Panc1 (cell line): ENCODE measurements around the gene ALG6. TPM values are rescaled to one million over a fixed set of nuclear protein-coding genes. Genes with fewer than 3 reads are reported as not detected.

Experiments
- ATAC-seq: fragments of 200-7000 bp; cut with Tn5 transposase; 2 replicates; pipeline ENCODE4 v1.9.1; 2020; ENCODE audit warnings: mild to moderate bottlenecking, moderate library complexity
- BruUV-seq: library from RNA; stranded (reverse); fragments of 400-500 nt; replicated peaks from 2 replicates; lab custom pipeline; 2021; lab: Mats Ljungman, UMichigan
- CTCF ChIA-PET: fragments of 300-600 bp; sonication (Branson Sonifier 250); formaldehyde crosslinking; loops from one replicate; lab custom pipeline; 2022; ENCODE audit warnings: antibody characterized with exemption; lab: Charles Lee
- POLR2A ChIA-PET: fragments of 300-600 bp; sonication (Branson Sonifier 250); formaldehyde crosslinking; loops from one replicate; lab custom pipeline; 2022; ENCODE audit warnings: antibody characterized with exemption; lab: Charles Lee
- DNase-seq: peaks from one replicate; pipeline ENCODE4 v3.0.0-alpha.2; 2010; ENCODE audit warnings: low read depth, low spot score
- H3K27ac ChIP-seq: 2 replicates; pipeline ENCODE4 v1.5.1; 2011; ENCODE audit warnings: mild to moderate bottlenecking, low read length, inconsistent platforms
- H3K27me3 ChIP-seq: fragments of 200-500 bp; sonication (Bioruptor generic); 2 replicates; pipeline ENCODE4 v1.6.0; 2014; ENCODE audit warnings: low read length, inconsistent platforms; ENCODE audit not compliant: control insufficient read depth, insufficient read depth
- H3K36me3 ChIP-seq: fragments of 200-500 bp; sonication (Bioruptor generic); 2 replicates; pipeline ENCODE4 v1.5.1; 2014; ENCODE audit warnings: inconsistent platforms, mild to moderate bottlenecking, low read length, moderate library complexity; ENCODE audit not compliant: control insufficient read depth, insufficient read depth
- H3K4me1 ChIP-seq: 2 replicates; pipeline ENCODE4 v1.5.1; 2011; ENCODE audit warnings: inconsistent platforms, mild to moderate bottlenecking, low read length, moderate library complexity; ENCODE audit not compliant: control insufficient read depth, insufficient read depth
- H3K4me3 ChIP-seq, 2 experiments: 2 replicates each; pipeline ENCODE4 v1.5.1; 2011 to 2012; ENCODE audit warnings: low read depth in 2 of 2, low read length in 2 of 2, mild to moderate bottlenecking in 2 of 2, inconsistent platforms in 1 of 2, moderate library complexity in 1 of 2
- H3K9me3 ChIP-seq: fragments of 200-500 bp; sonication (Bioruptor generic); 2 replicates; pipeline ENCODE4 v1.5.1; 2014; ENCODE audit warnings: low read depth, mild to moderate bottlenecking, inconsistent platforms, low read length, moderate library complexity; ENCODE audit not compliant: control insufficient read depth, insufficient read depth
- CTCF ChIP-seq: fragments of 450-650 bp; IDR thresholded peaks from 2 replicates; pipeline ENCODE4 v1.5.1; 2017; ENCODE audit warnings: mild to moderate bottlenecking
- POLR2AphosphoS5 ChIP-seq: IDR thresholded peaks from 2 replicates; pipeline ENCODE4 v1.6.1; 2012; ENCODE audit warnings: mild to moderate bottlenecking, low read depth, low read length, moderate library complexity
- REST ChIP-seq, 2 experiments: IDR thresholded peaks; 2 replicates each; pipeline ENCODE4 v1.6.1; 2011 to 2012; ENCODE audit warnings: low read depth in 2 of 2, control low read depth in 1 of 2, low read length in 1 of 2, mild to moderate bottlenecking in 1 of 2, moderate library complexity in 1 of 2; ENCODE audit not compliant: insufficient read depth in 1 of 2
- SIN3A ChIP-seq: IDR thresholded peaks from 2 replicates; pipeline ENCODE4 v1.6.1; 2012; ENCODE audit warnings: low read depth, mild to moderate bottlenecking, low read length, moderate library complexity, borderline replicate concordance; ENCODE audit not compliant: insufficient read depth
- TCF7L2 ChIP-seq: IDR thresholded peaks from 2 replicates; pipeline ENCODE4 v1.6.1; 2011; ENCODE audit warnings: mild to moderate bottlenecking, low read depth, low read length, inconsistent platforms
- in situ Hi-C: cut with HindIII; loops from 2 replicates; pipeline ENCODE4 v1.10.0; 2016; ENCODE audit warnings: low sequenced_read_pairs, low pct_unique_long_range_greater_than_20kb
- intact Hi-C: fragments of 100-400 bp; cut with micrococcal nuclease; formaldehyde crosslinking; loops from one replicate; pipeline ENCODE4 v1.10.0; 2022; ENCODE audit not compliant: unreplicated experiment
- total RNA-seq: library from RNA; stranded (reverse); gene quantifications from one replicate; pipeline ENCODE4 v1.2.1, GENCODE V29; 2021; ENCODE audit not compliant: unreplicated experiment

The ALG6 gene
- total RNA-seq, 1 experiment from 2014 or later, result 22.6 TPM

- DNase-seq, result no peak
- CTCF ChIA-PET, result interaction anchor here (0.6 kb wide), 1 partner anchor 43 kb away, joined by 3 read pairs; no protein-coding TSS in a partner anchor
- TF ChIP-seq CTCF (no peak), TCF7L2 (no peak), POLR2AphosphoS5 (no peak)
- no TSS peak for BruUV-seq
- 0 out of 2 replicates have a peak, but pooled peaks cover 3% of the 10 kb centered on the region for H3K36me3 ChIP-seq
- no peaks in the 10 kb centered on the region for H3K4me1 ChIP-seq
- no peaks in the 10 kb centered on the region for H3K27me3 ChIP-seq
- no peak for ATAC-seq
- H3K9me3 ChIP-seq, result no peaks in the 10 kb centered on the region
- POLR2A ChIA-PET, result no interaction called here
- intact Hi-C loops (no loop called here), in situ Hi-C loops (no loop called here)
- H3K4me3 ChIP-seq, result no peak overlapping the region
- H3K27ac ChIP-seq, result no peak overlapping the region
These were observed 43.6 kb downstream of the ALG6 start for GRCh38 chr1:63411066-63411465.

GRCh38 chr1:63413394-63413793 is 46.0 kb downstream of the ALG6 start:
- intact Hi-C loops, result no loop called here
- TF ChIP-seq CTCF (no peak), POLR2AphosphoS5 (no peak), REST (IDR thresholded peaks at IDR 0.05; ENCODE audit: insufficient read depth in 1 of 2, low read depth in 2 of 2, low read length in 1 of 2) (no peak), TCF7L2 (no peak), SIN3A (no peak)
- no TSS peak for BruUV-seq
- no peaks in the 10 kb centered on the region for H3K4me1 ChIP-seq
- H3K27me3 ChIP-seq, result no peaks in the 10 kb centered on the region
- 0 out of 2 replicates have a peak, but pooled peaks cover 3% of the 10 kb centered on the region for H3K36me3 ChIP-seq
- in situ Hi-C loops, result no loop called here
- DNase-seq (no peak), ATAC-seq (no peak)
- ChIA-PET POLR2A (no interaction called here), CTCF (no interaction called here)
- H3K4me3 ChIP-seq, result no peak overlapping the region
- H3K27ac ChIP-seq, result no peak overlapping the region
- no peaks in the 10 kb centered on the region for H3K9me3 ChIP-seq
